Left lung (tissue), 10 donors: ENCODE measurements around the gene MOB2. TPM values are rescaled to one million over a fixed set of nuclear protein-coding genes. Genes with fewer than 3 reads are reported as not detected.

ENCODE experiments used
- ATAC-seq: fragments of 200-7000 bp; cut with Tn5 transposase; one replicate; pipeline ENCODE4 v1.9.1; 2020; ENCODE audit warnings: moderate library complexity
- DNase-seq, 4 donors: peaks; one replicate each; pipeline ENCODE4 v3.0.0-alpha.2; 2013 to 2020
- H3K27ac ChIP-seq, 2 donors: fragments of 200-600 bp; sonication (generic) in 1 of 2; one replicate each; pipeline versions ENCODE4 v1.5.0 to v1.8.0; 2020 to 2021
- H3K27me3 ChIP-seq, 2 donors: fragments of 200-600 bp; sonication (generic) in 1 of 2; one replicate each; pipeline versions ENCODE4 v1.5.0 to v1.8.0; 2020 to 2021
- H3K36me3 ChIP-seq, 2 donors: fragments of 200-600 bp; sonication (generic) in 1 of 2; one replicate each; pipeline versions ENCODE4 v1.5.0 to v1.8.0; 2020 to 2021
- H3K4me1 ChIP-seq, 2 donors: fragments of 200-600 bp; one replicate each; pipeline ENCODE4 v1.8.0; 2021
- H3K4me3 ChIP-seq, 2 donors: fragments of 200-600 bp; sonication (generic) in 1 of 2; one replicate each; pipeline versions ENCODE4 v1.5.0 to v1.8.0; 2020 to 2021; ENCODE audit warnings: mild to moderate bottlenecking in 1 of 2
- H3K9me3 ChIP-seq, 2 donors: fragments of 200-600 bp; sonication (generic) in 1 of 2; one replicate each; pipeline versions ENCODE4 v1.5.0 to v1.8.0; 2020 to 2021
- intact Hi-C, 2 donors: fragments of 100-400 bp; cut with DNase I; formaldehyde crosslinking; loops; one replicate each; pipeline versions ENCODE4 v1.11.2 to v1.14.2; 2022
- polyA plus RNA-seq, 6 donors: library from polyadenylated mRNA; unstranded; fragments of 120-200 nt; gene quantifications; one replicate each; pipeline ENCODE4 v1.2.1, GENCODE V29; 2013; ENCODE audit not compliant: insufficient read length in 6 of 6
- total RNA-seq, 2 donors: library from RNA; stranded (reverse); fragmentation: NEBNext Ultra II Directional; extraction: Animal tissue kit (Norgen Biotek cat#: 25700); gene quantifications; one replicate each; pipeline ENCODE4 v1.2.1, GENCODE V29; 2021
- TF ChIP-seq, protein P1 (sequence below), 2 donors: fragments of 200-600 bp; sonication (generic) in 1 of 2; IDR thresholded peaks; one replicate each; pipeline versions ENCODE4 v1.5.0 to v1.8.0; 2021; ENCODE audit warnings: antibody characterized with exemption in 2 of 2
- donor health status: DM: no; HTN: yes; CAD: no.
- donor health status: DM: no; HTN: no; CAD: no.

MOB2 gene
- total and polyA plus RNA-seq, 8 donors = 36.1 to 41.3 (median 37.3) TPM

DNA sequence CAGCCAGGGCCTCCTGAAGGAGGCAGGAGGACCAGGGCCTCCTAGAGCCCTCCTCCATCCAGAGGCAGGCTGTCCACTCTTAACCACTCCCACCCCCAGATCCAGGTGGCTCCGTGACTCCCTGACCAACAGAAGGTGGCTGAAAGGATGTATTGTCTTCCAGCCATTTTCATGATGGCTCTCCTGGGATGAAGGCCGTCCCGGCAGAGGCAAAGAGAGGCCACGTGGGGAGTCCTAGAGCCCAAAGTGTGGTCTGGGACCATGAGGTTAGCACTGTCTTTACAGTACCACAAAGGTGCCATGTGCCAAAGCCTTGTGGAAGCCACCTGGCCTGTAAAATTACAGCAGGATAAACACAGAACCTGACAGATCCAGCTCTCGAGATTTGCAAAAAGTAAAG, 43.2 kb upstream of the MOB2 start:
- H3K4me3 ChIP-seq = no peak overlapping the region
- no peaks in the 10 kb centered on the region for H3K27me3 ChIP-seq
- intact Hi-C loops = no loop called here
- DNase-seq (peak in 1 of 4 donors; percentile 39), ATAC-seq (no peak)
- H3K36me3 ChIP-seq = peaks cover 0 to 19% of the 10 kb centered on the region in 2 donors
- TF ChIP-seq, protein P1, sequence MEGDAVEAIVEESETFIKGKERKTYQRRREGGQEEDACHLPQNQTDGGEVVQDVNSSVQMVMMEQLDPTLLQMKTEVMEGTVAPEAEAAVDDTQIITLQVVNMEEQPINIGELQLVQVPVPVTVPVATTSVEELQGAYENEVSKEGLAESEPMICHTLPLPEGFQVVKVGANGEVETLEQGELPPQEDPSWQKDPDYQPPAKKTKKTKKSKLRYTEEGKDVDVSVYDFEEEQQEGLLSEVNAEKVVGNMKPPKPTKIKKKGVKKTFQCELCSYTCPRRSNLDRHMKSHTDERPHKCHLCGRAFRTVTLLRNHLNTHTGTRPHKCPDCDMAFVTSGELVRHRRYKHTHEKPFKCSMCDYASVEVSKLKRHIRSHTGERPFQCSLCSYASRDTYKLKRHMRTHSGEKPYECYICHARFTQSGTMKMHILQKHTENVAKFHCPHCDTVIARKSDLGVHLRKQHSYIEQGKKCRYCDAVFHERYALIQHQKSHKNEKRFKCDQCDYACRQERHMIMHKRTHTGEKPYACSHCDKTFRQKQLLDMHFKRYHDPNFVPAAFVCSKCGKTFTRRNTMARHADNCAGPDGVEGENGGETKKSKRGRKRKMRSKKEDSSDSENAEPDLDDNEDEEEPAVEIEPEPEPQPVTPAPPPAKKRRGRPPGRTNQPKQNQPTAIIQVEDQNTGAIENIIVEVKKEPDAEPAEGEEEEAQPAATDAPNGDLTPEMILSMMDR (IDR thresholded peaks at IDR 0.05) = no peak
- H3K4me1 ChIP-seq = peaks cover 0 to 44% of the 10 kb centered on the region in 2 donors
- no peaks in the 10 kb centered on the region for H3K9me3 ChIP-seq
- H3K27ac ChIP-seq = no peak overlapping the region

DNA sequence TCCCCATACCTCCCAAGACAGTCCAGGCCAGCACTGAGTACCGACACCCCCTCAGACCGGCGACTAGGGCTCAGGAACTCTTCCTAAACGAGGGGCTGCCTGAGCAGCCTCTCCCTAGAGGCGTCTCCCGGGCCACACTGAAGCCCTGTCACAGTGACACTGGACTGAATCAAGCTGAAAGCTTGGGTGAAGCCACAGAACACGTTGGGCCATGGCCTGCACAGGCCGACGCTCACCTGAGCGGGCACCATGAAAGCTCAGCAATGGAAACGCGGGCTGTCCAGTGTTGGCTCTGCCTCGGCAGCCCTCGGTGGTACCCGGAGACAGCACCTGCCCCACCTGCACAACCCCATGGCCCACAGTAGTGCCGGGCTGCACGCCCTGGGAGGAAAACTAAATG, 42.7 kb upstream of the MOB2 start:
- peak in 1 of 4 donors; percentile 66 for DNase-seq
- Histone ChIP-seq H3K4me3 (no peak overlapping the region), H3K27me3 (no peaks in the 10 kb centered on the region), H3K36me3 (peaks cover 0 to 14% of the 10 kb centered on the region in 2 donors), H3K27ac (no peak overlapping the region), H3K4me1 (peaks cover 0 to 39% of the 10 kb centered on the region in 2 donors), H3K9me3 (no peaks in the 10 kb centered on the region)
- TF ChIP-seq, protein P1 (IDR thresholded peaks at IDR 0.05) = no peak
- ATAC-seq = no peak
- intact Hi-C loops = no loop called here

DNA sequence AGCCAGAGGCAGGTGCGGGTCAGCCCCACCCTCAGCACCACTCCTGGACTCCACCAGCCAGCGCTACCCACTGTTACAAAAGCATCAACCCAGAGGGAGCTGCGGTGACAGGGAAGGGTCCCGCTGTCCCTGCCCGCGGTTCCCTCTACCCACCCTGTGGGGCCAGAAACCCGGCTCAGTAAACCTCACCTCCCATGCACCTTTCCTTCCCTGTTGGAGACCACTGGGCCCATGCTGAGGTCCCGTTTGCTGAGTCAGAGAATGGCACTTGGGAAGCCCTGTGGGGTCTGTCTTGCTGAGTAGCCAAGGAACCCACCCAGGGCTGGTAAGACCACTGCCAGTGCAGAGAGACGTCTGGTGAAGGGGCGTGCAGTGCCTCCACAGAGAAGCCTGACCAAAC, 42.1 kb upstream of the MOB2 start:
- Histone ChIP-seq H3K27me3 (no peaks in the 10 kb centered on the region), H3K4me3 (no peak overlapping the region), H3K27ac (no peak overlapping the region), H3K4me1 (peaks cover 0 to 36% of the 10 kb centered on the region in 2 donors), H3K9me3 (no peaks in the 10 kb centered on the region), H3K36me3 (peaks cover 0 to 12% of the 10 kb centered on the region in 2 donors)
- DNase-seq = peak in 1 of 4 donors; percentile 49
- TF ChIP-seq, protein P1 (IDR thresholded peaks at IDR 0.05) = no peak
- intact Hi-C loops = no loop called here
- no peak for ATAC-seq

DNA sequence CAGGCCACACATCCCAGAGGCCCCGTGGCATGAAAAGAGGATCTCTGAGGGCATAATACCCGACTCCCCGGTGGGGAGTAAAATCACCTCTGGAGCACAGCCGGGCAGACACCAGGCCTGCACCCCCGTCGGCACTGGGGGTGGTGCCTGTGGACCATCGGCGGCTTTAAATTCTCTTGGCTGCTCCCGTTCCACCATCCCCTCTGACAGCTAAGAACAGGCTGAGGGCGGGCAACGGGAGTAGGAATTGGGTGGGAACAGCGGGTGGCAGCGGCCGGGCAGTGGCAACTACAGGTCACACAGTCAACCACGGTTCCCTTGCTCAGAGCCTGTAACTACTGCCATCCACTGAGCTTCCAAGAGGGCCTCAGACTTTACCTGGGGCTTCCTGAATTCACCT, 40.2 kb upstream of the MOB2 start:
- no peaks in the 10 kb centered on the region for H3K27me3 ChIP-seq
- no peaks in the 10 kb centered on the region for H3K9me3 ChIP-seq
- no peak overlapping the region for H3K27ac ChIP-seq
- ATAC-seq (no peak), DNase-seq (peak in 1 of 4 donors; percentile 43)
- H3K36me3 ChIP-seq = no peaks in the 10 kb centered on the region
- intact Hi-C loops = no loop called here
- no peak overlapping the region for H3K4me3 ChIP-seq
- TF ChIP-seq, protein P1 (IDR thresholded peaks at IDR 0.05) = no peak
- H3K4me1 ChIP-seq = peaks cover 0 to 27% of the 10 kb centered on the region in 2 donors

DNA sequence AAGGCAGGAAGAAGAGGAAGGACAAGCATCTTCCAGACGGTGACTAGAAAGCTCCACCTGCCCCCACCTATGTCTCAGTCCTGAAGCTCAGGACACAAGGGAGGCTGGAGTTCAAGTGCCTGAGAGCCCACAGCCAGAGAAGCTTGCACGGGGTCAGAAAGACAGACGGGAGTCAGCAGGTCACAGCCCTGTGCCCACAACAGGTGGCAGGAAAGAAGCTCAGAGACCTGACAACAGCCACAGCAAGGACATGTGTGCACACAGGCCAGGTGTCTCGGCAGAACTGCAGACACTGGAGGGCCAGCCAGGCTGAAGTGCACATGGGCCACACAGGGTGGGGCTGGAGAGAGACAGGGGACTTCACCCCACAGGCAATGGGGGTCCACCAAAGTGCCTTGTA, 37.2 kb upstream of the MOB2 start:
- DNase-seq (no peak), ATAC-seq (no peak)
- Histone ChIP-seq H3K27me3 (no peaks in the 10 kb centered on the region), H3K4me3 (no peak overlapping the region), H3K36me3 (no peaks in the 10 kb centered on the region), H3K27ac (no peak overlapping the region), H3K4me1 (peaks cover 0 to 9% of the 10 kb centered on the region in 2 donors), H3K9me3 (no peaks in the 10 kb centered on the region)
- intact Hi-C loops = no loop called here
- TF ChIP-seq, protein P1 (IDR thresholded peaks at IDR 0.05) = no peak
